NT2/D1 (cell line): ENCODE results near the gene GALNT18.

Experiments used
- SUZ12 ChIP-seq: IDR thresholded peaks from 2 replicates; pipeline ENCODE4 v1.6.1; 2011; ENCODE audit not compliant: insufficient read length, insufficient read depth; ENCODE audit errors: extremely low read depth
- YY1 ChIP-seq: IDR thresholded peaks from 2 replicates; pipeline ENCODE4 v1.6.1; 2011; ENCODE audit not compliant: insufficient read length, insufficient read depth
- ZNF274 ChIP-seq: IDR thresholded peaks from 2 replicates; pipeline ENCODE4 v1.6.1; 2011; ENCODE audit warnings: mild to moderate bottlenecking, low read depth, low read length

GRCh38 chr11:11543656-11544055 is 78.1 kb downstream of the GALNT18 start:
- TF ChIP-seq SUZ12 = no peak
- no peak for TF ChIP-seq YY1
- TF ChIP-seq ZNF274 = no peak
